Thyroid gland (tissue), 4 donors: ENCODE data around the gene FRMD8. TPM values are rescaled to one million over a fixed set of nuclear protein-coding genes. Genes with fewer than 3 reads are reported as not detected.

Experiments
- DNase-seq, 2 donors: peaks; one replicate each; pipeline ENCODE4 v3.0.0-alpha.2; 2019
- H3K27ac ChIP-seq, 3 donors: fragments of 200-600 bp; sonication (generic); 1 replicate in 2 of 3; 2 replicates in 1 of 3; pipeline ENCODE4 v1.5.1; 2016 to 2019; ENCODE audit warnings: mild to moderate bottlenecking in 1 of 3, moderate library complexity in 1 of 3
- H3K27me3 ChIP-seq: fragments of 200-600 bp; sonication (generic); one replicate; pipeline ENCODE4 v1.5.1; 2019
- H3K36me3 ChIP-seq, 2 donors: fragments of 200-600 bp; sonication (generic); one replicate each; pipeline ENCODE4 v1.5.1; 2016 to 2019
- H3K4me1 ChIP-seq, 2 donors: fragments of 200-600 bp; sonication (generic); one replicate each; pipeline ENCODE4 v1.5.1; 2017 to 2019
- H3K4me3 ChIP-seq, 3 donors: fragments of 200-600 bp; sonication (generic); replicated peaks in 1 of 3; 1 replicate in 2 of 3; 2 replicates in 1 of 3; pipeline ENCODE4 v1.5.1; 2016; ENCODE audit warnings: mild to moderate bottlenecking in 1 of 3
- H3K9me3 ChIP-seq: fragments of 200-600 bp; sonication (generic); one replicate; pipeline ENCODE4 v1.5.1; 2017
- POLR2A ChIP-seq, 2 donors: fragments of 450-650 bp; IDR thresholded peaks; one replicate each; pipeline ENCODE4 v1.6.1; 2017; ENCODE audit warnings: antibody characterized with exemption in 2 of 2, mild to moderate bottlenecking in 2 of 2, moderate library complexity in 1 of 2
- WGBS, 2 donors: methylation state at CpG; one replicate each; pipeline ENCODE4 v1.1.5; 2017; 5-methylcytosine and 5-hydroxymethylcytosine counted together
- intact Hi-C: fragments of 100-400 bp; cut with DNase I; formaldehyde crosslinking; loops from one replicate; pipeline ENCODE4 v1.15.1; 2023
- total RNA-seq, 4 donors: library from RNA; depleted of rRNA; stranded (reverse); fragments of >200 nt; gene quantifications; one replicate each; pipeline ENCODE4 v1.2.3, GENCODE V29; 2016
- TF ChIP-seq, protein P1 (sequence below), 6 experiments: fragments of 200-600 bp in 3 of 6; fragments of 450-650 bp in 3 of 6; sonication (generic) in 3 of 6; IDR thresholded peaks; one replicate each; pipeline ENCODE4 v1.5.1; 2016 to 2019; ENCODE audit warnings: antibody characterized with exemption in 6 of 6, mild to moderate bottlenecking in 2 of 6, inconsistent platforms in 1 of 6, moderate library complexity in 1 of 6

The FRMD8 gene
- total RNA-seq, 4 donors from 2014 or later, result 22.5 to 44.9 (median 31.0) TPM

DNA sequence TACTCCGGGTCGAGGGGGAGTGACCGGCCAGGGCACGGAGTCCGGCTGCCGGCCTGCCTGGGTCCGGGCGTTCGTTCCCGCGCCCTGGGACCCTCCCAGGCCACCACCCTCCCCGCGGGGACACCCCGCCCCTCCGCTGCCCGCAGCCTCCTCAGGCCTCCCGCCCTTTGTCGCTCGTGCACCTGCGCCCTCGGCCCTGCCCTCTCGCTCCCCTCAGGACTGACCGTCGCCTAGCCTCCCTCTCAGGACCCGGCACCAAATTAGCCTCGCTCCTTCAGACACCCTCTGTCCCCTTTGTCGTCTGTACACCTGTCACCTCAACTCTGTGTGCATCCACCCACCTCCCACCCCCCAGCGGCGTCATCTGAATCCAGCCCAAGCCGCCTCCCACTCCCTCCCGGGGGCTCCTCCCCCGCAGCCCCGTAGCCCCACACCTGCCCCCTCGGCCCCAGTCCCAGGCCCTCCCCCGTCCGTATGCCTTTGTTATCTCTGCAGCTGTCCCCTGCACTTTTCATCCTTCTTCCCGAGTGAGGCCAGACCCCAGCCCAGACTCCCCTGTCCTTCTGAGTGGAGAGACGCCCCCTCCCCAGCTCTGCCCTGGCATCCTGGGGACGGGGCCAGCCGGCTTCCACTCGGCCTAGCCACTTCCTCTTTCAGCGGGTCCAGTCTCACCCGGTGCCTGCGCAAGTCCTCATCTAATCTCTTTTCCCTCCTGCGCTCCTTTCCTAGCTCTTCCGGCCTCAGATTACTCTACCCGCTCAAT is 31.2 kb upstream of the FRMD8 start:
- peaks cover 12 to 19% of the 10 kb centered on the region in 2 donors for H3K4me1 ChIP-seq
- H3K9me3 ChIP-seq, result no peaks in the 10 kb centered on the region
- H3K36me3 ChIP-seq, result peaks cover 15 to 25% of the 10 kb centered on the region in 2 donors
- peak overlapping the region; percentile 12 to 82 (median 27) for H3K4me3 ChIP-seq
- H3K27me3 ChIP-seq, result no peaks in the 10 kb centered on the region
- intact Hi-C loops, result no loop called here
- TF ChIP-seq, protein P1, sequence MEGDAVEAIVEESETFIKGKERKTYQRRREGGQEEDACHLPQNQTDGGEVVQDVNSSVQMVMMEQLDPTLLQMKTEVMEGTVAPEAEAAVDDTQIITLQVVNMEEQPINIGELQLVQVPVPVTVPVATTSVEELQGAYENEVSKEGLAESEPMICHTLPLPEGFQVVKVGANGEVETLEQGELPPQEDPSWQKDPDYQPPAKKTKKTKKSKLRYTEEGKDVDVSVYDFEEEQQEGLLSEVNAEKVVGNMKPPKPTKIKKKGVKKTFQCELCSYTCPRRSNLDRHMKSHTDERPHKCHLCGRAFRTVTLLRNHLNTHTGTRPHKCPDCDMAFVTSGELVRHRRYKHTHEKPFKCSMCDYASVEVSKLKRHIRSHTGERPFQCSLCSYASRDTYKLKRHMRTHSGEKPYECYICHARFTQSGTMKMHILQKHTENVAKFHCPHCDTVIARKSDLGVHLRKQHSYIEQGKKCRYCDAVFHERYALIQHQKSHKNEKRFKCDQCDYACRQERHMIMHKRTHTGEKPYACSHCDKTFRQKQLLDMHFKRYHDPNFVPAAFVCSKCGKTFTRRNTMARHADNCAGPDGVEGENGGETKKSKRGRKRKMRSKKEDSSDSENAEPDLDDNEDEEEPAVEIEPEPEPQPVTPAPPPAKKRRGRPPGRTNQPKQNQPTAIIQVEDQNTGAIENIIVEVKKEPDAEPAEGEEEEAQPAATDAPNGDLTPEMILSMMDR (IDR thresholded peaks at IDR 0.05), result no peak
- TF ChIP-seq POLR2A (IDR thresholded peaks at IDR 0.05), result no peak
- WGBS, 2 donors, result 3 to 4% methylated on average over 30 of the region's 47 CpGs
- H3K27ac ChIP-seq, result no peak overlapping the region
- peak; percentile 29 to 35 for DNase-seq

DNA sequence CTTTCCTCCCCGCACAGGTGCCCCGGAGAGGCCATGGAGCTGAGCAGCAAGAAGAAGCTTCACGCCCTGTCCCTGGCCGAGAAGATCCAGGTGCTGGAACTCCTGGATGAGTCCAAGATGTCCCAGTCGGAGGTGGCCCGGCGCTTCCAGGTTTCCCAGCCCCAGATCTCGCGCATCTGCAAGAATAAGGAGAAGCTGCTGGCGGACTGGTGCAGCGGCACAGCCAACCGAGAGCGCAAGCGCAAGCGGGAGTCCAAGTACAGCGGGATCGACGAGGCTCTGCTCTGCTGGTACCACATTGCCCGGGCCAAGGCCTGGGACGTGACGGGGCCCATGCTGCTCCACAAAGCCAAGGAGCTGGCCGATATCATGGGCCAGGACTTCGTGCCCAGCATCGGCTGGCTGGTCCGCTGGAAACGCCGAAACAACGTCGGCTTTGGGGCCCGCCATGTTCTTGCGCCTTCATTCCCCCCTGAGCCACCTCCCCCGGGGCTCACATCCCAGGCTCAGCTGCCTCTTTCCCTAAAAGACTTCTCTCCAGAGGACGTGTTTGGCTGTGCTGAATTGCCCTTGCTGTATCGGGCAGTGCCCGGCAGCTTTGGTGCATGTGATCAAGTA is 30.6 kb upstream of the FRMD8 start:
- intact Hi-C loops, result no loop called here
- no peaks in the 10 kb centered on the region for H3K27me3 ChIP-seq

DNA sequence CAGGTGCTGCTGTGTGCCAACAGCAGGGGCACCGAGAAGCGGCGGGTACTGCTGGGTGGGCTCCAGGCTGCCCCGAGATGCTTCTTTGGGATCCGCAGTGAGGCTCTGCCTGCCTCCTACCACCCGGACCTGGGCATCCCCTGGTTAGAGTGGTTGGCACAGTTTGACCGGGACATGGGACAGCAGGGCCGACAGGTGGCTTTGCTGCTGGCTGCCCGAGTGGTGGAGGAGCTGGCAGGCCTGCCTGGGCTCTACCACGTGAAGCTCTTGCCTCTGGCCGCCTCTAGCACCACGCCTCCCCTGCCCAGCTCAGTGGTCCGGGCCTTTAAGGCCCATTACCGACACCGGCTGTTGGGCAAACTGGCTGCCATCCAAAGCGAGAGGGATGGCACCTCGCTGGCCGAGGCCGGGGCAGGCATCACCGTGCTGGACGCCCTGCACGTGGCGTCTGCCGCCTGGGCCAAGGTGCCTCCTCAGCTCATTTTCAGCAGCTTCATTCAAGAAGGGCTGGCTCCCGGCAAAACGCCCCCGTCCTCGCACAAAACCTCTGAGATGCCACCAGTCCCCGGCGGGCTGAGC is 30.0 kb upstream of the FRMD8 start:
- Histone ChIP-seq H3K9me3 (no peaks in the 10 kb centered on the region), H3K4me3 (no peak overlapping the region), H3K4me1 (peaks cover 12 to 19% of the 10 kb centered on the region in 2 donors), H3K27ac (no peak overlapping the region), H3K36me3 (peaks cover 12% of the 10 kb centered on the region in 2 donors), H3K27me3 (no peaks in the 10 kb centered on the region)
- WGBS, 2 donors, result 81 to 83% methylated on average over 16 to 20 of the region's 30 CpGs
- TF ChIP-seq, protein P1 (IDR thresholded peaks at IDR 0.05), result no peak
- TF ChIP-seq POLR2A (IDR thresholded peaks at IDR 0.05), result no peak
- DNase-seq, result peak; percentile 20 to 38
- intact Hi-C loops, result no loop called here

More for the DNA sequence above, 30.6 kb upstream of the FRMD8 start:
- peak; percentile 51 for DNase-seq
- H3K4me3 ChIP-seq, result peak overlapping the region in 1 of 3 donors; percentile 82
- H3K27ac ChIP-seq, result no peak overlapping the region
- H3K36me3 ChIP-seq, result peaks cover 15 to 18% of the 10 kb centered on the region in 2 donors
- 41 to 54% methylated on average over 17 to 34 of the region's 35 CpGs for whole genome bisulfite sequencing, 2 donors
- H3K4me1 ChIP-seq, result peaks cover 12 to 19% of the 10 kb centered on the region in 2 donors
- TF ChIP-seq, protein P1 (IDR thresholded peaks at IDR 0.05), result no peak
- TF ChIP-seq POLR2A (IDR thresholded peaks at IDR 0.05), result no peak
- H3K9me3 ChIP-seq, result no peaks in the 10 kb centered on the region

DNA sequence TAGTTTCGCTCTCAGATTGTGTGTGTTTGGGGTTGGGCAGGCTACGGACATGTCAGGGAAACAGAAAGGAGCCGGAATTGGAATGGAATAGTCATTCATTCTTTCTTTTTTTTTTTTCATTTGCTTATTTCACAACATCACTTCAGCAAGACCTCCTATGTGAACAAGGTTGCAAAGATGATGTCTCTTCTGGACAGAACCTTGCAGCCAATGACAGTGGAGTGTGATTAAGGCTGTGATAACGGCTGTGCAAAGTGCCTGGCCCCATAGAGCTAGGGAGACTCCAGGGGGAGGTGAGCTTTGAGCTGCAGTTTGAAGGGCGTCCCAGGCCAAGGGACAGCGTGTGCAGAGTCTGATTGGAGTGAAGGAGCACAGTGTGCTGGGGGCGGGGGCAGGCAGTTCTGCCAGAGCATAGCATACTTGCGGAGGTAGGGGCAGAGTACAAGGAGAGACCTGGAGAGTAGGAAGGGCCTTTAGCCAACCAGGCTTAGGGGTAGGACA is 28.5 kb upstream of the FRMD8 start:
- no peak for TF ChIP-seq POLR2A (IDR thresholded peaks at IDR 0.05)
- TF ChIP-seq, protein P1 (IDR thresholded peaks at IDR 0.05), result no peak
- Histone ChIP-seq H3K4me3 (no peak overlapping the region), H3K9me3 (no peaks in the 10 kb centered on the region), H3K27me3 (no peaks in the 10 kb centered on the region), H3K36me3 (no peaks in the 10 kb centered on the region), H3K4me1 (peaks cover 14 to 19% of the 10 kb centered on the region in 2 donors), H3K27ac (no peak overlapping the region)
- DNase-seq, result no peak
- intact Hi-C loops, result no loop called here
- 89 to 94% methylated on average over 8 of the region's 8 CpGs for WGBS, 2 donors
